ENCODE data around the gene GJB6.
A peak's percentile ranks its signal among the peaks of the same experiment; 100 is the strongest.

Gene GJB6

DNA sequence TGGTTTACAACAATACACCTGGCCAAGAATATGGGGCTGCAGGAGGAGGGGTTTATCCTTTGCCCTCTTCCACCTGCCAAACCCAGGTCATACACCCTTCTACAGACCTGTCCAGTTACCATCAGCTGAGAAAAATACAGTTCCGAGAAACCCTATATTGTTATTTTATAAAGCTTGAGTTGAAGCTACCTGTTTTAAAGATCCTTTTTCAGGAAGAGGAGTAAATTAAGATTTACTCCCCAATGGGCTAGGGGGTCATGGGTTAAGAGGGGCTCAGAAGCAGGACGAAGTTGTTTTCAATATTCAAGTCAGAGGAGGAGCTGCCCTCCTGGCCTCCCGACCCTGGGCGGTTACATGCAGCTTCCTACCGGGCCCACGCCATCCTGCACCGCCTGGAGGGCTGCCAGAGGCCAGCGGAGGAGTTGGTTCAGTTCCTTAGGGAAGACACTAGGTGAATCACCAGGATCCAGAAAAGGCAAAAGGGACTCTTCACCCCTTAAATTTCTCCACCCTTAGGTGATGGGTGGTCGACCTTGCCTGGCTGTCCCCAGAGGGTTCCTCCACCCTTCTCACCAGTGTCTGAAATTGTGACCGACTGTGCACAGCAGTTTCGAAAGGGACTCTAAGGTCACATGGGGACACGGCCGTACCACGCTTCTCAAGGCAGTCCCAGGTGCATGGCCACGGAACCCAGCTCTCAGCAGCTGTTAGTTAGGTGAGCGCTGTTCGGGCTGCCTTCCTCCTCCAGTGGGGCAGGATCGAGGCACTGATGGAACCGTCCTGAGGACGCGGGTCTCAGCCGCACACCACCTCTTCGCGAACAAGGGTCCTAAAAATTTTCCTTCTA, 40.6 kb downstream of the GJB6 start:
- H3K4me3 ChIP-seq (ENCODE audit: low read depth, low read length) = no peak overlapping the region
- ChIA-PET POLR2A (no interaction called here), CTCF (interaction anchor here (1.2 to 2.1 kb wide), 3 partner anchors 8 to 42 kb away, joined by 4 to 15 read pairs (median 4); no protein-coding TSS in a partner anchor)
- DNase-seq (ENCODE audit: low read depth, low spot score) = no peak
- TF ChIP-seq, protein P1, sequence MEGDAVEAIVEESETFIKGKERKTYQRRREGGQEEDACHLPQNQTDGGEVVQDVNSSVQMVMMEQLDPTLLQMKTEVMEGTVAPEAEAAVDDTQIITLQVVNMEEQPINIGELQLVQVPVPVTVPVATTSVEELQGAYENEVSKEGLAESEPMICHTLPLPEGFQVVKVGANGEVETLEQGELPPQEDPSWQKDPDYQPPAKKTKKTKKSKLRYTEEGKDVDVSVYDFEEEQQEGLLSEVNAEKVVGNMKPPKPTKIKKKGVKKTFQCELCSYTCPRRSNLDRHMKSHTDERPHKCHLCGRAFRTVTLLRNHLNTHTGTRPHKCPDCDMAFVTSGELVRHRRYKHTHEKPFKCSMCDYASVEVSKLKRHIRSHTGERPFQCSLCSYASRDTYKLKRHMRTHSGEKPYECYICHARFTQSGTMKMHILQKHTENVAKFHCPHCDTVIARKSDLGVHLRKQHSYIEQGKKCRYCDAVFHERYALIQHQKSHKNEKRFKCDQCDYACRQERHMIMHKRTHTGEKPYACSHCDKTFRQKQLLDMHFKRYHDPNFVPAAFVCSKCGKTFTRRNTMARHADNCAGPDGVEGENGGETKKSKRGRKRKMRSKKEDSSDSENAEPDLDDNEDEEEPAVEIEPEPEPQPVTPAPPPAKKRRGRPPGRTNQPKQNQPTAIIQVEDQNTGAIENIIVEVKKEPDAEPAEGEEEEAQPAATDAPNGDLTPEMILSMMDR (IDR thresholded peaks at IDR 0.05; ENCODE audit: insufficient read depth, low read length, missing control alignments) = no peak

DNA sequence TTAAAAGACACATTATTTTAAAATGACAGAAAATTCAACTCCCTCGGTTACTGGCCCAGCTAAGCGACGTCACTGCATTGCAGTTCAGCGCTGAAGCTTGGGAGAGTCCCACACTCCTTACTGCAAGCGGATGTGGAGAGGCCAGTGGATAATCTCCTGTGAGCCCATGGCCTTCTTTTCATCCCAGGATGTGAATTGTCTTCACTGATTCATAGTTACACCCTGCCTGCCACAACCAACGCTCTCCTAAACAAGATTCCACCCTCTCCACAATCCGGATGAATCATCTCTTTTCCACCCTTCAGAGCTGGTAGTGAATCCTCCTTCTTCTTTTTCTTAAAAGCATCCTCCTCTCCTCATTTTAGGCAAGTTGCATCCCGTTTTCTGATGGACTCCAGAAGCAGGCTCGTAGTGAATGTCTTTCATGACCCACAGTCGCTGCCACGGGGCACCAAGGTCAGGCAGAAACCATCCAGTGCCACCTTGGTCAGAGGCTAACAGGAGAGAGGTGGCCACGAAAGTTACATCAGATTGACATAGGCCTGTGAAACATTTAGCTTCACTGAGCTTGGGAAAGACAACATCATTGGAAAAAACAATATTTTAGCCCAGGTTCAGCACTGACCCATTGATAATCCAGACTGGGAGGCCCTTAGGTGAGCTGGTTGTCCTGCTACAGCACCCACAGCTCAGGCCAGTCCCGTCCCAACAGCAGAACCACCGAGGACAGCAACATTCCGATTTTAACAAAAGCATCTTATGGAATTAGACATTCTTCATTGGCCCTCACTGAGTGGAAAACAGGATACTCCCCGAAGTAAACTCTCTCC, 41.4 kb downstream of the GJB6 start:
- TF ChIP-seq, protein P1 (IDR thresholded peaks at IDR 0.05; ENCODE audit: insufficient read depth, low read length, missing control alignments) = no peak
- DNase-seq (ENCODE audit: low read depth, low spot score) = peak; percentile 26
- no peak overlapping the region for H3K4me3 ChIP-seq (ENCODE audit: low read depth, low read length)
- ChIA-PET CTCF (interaction anchor here (1.2 to 2.1 kb wide), 3 partner anchors 8 to 41 kb away, joined by 4 to 15 read pairs (median 4); no protein-coding TSS in a partner anchor), POLR2A (no interaction called here)

DNA sequence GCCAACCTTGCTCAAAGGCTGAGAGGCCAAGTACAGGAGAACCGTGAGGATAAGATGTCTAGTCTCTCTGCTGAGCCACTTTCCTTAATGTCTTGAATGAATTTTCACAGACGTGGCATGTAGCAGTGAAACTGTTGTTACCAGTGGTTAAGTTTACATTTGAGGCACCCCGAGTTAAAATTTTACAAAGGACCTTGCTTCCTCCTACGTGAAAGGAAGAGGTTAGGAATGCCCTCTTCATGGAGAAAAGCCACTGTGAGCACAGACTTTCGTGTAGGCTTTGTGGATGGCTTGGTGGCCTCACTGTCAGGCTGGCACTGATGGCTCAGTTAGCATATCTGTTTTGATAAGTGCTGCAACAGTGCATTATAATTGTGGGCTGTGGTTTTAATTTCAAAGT, 42.0 kb downstream of the GJB6 start:
- POLR2A ChIA-PET = no interaction called here
- TF ChIP-seq, protein P1 (IDR thresholded peaks at IDR 0.05; ENCODE audit: insufficient read depth, low read length, missing control alignments) = no peak
- CTCF ChIA-PET = interaction anchor here (1.6 to 2.1 kb wide), 2 partner anchors 8 to 10 kb away, joined by 4 to 15 read pairs; no protein-coding TSS in a partner anchor
- H3K4me3 ChIP-seq (ENCODE audit: low read depth, low read length) = no peak overlapping the region
- no peak for DNase-seq (ENCODE audit: low read depth, low spot score)

DNA sequence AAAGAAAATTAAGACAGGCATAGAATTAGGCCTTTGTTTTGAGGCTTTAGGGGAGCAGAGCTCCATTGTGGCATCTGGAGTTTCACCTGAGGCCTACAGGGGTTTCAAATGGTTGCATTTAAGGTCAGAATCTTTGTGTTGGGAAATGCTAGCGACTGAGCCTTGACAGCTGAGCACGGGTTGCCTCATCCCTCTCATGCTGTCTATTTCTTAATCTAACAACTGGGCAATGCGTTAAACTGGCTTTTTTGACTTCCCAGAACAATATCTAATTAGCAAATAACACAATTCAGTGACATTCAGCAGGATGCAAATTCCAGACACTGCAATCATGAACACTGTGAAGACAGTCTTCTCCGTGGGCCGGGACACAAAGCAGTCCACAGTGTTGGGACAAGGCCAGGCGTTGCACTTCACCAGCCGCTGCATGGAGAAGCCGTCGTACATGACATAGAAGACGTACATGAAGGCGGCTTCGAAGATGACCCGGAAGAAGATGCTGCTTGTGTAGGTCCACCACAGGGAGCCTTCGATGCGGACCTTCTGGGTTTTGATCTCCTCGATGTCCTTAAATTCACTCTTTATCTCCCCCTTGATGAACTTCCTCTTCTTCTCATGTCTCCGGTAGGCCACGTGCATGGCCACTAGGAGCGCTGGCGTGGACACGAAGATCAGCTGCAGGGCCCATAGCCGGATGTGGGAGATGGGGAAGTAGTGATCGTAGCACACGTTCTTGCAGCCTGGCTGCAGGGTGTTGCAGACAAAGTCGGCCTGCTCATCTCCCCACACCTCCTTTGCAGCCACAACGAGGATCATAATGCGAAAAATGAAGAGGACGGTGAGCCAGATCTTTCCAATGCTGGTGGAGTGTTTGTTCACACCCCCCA, 43.2 kb downstream of the GJB6 start:
- TF ChIP-seq, protein P1 (IDR thresholded peaks at IDR 0.05; ENCODE audit: insufficient read depth, low read length, missing control alignments) = no peak
- no peak overlapping the region for H3K4me3 ChIP-seq (ENCODE audit: low read depth, low read length)
- ChIA-PET POLR2A (no interaction called here), CTCF (interaction anchor here (0.6 to 1.6 kb wide), 2 partner anchors 9 kb away, joined by 3 to 9 read pairs; no protein-coding TSS in a partner anchor)
- no peak for DNase-seq (ENCODE audit: low read depth, low spot score)

DNA sequence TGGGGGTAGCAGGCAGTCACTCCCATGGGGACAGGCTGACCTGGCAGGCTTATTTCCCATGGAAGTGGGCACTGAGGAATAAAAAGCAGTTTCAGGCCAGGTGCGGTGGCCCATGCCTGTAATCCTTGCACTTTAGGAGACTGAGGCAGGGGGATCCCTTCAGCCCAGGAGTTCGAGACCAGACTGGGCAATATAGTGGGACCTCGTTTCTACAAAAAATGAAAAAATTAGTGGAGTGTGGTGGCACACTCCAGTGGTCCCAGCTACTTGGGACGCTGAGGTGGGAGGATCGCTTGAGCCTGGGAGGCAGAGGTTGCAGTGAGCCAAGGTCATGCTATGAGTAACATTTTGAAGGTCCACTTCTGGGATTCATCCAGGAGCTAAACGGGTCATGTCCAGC, 45.3 kb downstream of the GJB6 start:
- ChIA-PET CTCF (interaction anchor here (1.2 to 3.0 kb wide), 2 partner anchors 9 to 738 kb away, joined by 4 to 31 read pairs; no protein-coding TSS in a partner anchor), POLR2A (no interaction called here)
- no peak overlapping the region for H3K4me3 ChIP-seq (ENCODE audit: low read depth, low read length)

More for the DNA sequence above, 45.3 kb downstream of the GJB6 start:
- TF ChIP-seq, protein P1 (IDR thresholded peaks at IDR 0.05; ENCODE audit: insufficient read depth, low read length, missing control alignments) = no peak
- DNase-seq (ENCODE audit: low read depth, low spot score) = no peak
